HFF-Myc (cell line): ENCODE data around the gene TGFB2.
"Not testable (repeated sequence)": the region's sequence is repeated elsewhere in the genome, so short reads cannot be mapped to it uniquely, and the experiment has no call there.

Source experiments
- DNase-seq: peaks from one replicate; pipeline ENCODE4 v3.0.0-alpha.2; 2011; ENCODE audit warnings: low read depth; ENCODE audit errors: extremely low read depth
- H3K4me3 ChIP-seq: replicated peaks from 2 replicates; pipeline ENCODE4 v1.5.1; 2011; ENCODE audit warnings: low read depth, mild to moderate bottlenecking, control low read depth, low read length
- CTCF ChIP-seq: IDR thresholded peaks from 2 replicates; pipeline ENCODE4 v1.5.1; 2012; ENCODE audit warnings: mild to moderate bottlenecking, low read depth, low read length, control low read depth; ENCODE audit errors: missing control alignments

Gene TGFB2

GRCh38 chr1:218315638-218316037 lies 29.5 kb upstream of the TGFB2 start:
- TF ChIP-seq CTCF, result no peak
- no peak overlapping the region for H3K4me3 ChIP-seq
- no peak for DNase-seq

- no peak for DNase-seq
- no peak overlapping the region for H3K4me3 ChIP-seq
- TF ChIP-seq CTCF, result no peak
Observed at GRCh38 chr1:218317061-218317460, 28.1 kb upstream of the TGFB2 start.

GRCh38 chr1:218320182-218320581 lies 25.0 kb upstream of the TGFB2 start:
- H3K4me3 ChIP-seq, DNase-seq: not testable (repeated sequence)

- DNase-seq, result no peak
- TF ChIP-seq CTCF, result no peak
- H3K4me3 ChIP-seq, result no peak overlapping the region
Observed at GRCh38 chr1:218322762-218323161, 22.4 kb upstream of the TGFB2 start.

- no peak for TF ChIP-seq CTCF
- no peak overlapping the region for H3K4me3 ChIP-seq
- DNase-seq, result no peak
Observed at GRCh38 chr1:218323568-218324225, 21.4 kb upstream of the TGFB2 start.

GRCh38 chr1:218324226-218324580 lies 20.9 kb upstream of the TGFB2 start:
- no peak for TF ChIP-seq CTCF
- no peak for DNase-seq
- H3K4me3 ChIP-seq, result no peak overlapping the region

- TF ChIP-seq CTCF, result no peak
- no peak overlapping the region for H3K4me3 ChIP-seq
- no peak for DNase-seq
Observed at GRCh38 chr1:218328769-218329168, 16.4 kb upstream of the TGFB2 start.
